G401 (cell line): Measurements from ENCODE around the gene CADPS2. TPM values are rescaled to one million over a fixed set of nuclear protein-coding genes. Genes with fewer than 3 reads are reported as not detected.

Experiments
- DNase-seq: peaks from one replicate; pipeline ENCODE4 v3.0.0-alpha.2; 2015; ENCODE audit warnings: low spot score
- in situ Hi-C: cut with HindIII; loops from 2 replicates; pipeline ENCODE4 v1.10.0; 2016; ENCODE audit warnings: low sequenced_read_pairs, mixed read lengths
- total RNA-seq: library from RNA; depleted of rRNA; stranded (reverse); fragments of >200 nt; shearing (Covaris generic); gene quantifications from 2 replicates; pipeline ENCODE4 v1.2.3, GENCODE V29; 2014

The CADPS2 gene
- total RNA-seq, 1 experiment from 2014 or later = 0.31 TPM

DNA sequence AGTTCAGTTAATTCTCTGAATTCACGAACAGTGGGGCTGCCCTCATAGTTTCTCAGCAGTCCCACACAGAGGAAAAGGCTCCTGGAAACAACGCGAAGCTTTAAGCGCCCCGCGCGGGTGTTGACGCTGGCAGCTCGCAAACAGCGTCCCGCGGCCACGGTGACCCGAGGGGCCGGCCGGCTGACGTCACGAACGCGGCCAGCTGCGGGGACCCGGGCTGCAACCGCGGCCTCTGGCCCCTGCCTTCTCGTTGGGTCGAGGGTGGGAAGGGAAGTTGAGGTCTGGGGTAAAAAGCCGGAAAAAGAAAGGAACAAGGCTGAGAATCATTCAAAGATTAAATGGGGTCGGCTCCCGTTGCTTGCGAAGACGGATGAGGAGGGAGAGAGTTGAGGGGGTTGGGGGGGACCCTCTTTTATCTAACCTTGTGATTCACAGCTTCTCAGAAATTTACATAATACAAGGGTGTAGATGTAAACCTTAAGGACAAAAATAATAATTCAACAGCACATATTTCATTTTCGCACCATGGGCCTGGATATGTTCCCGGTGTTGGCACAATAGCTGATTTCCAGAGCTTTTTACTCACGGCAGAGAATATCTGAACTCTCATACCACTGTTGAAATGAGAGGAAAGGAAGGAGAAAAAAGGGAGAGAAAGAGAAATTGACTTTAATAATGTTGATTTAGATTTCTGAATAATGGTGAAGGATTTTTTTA lies 574.4 kb downstream of the CADPS2 start:
- no peak for DNase-seq
- in situ Hi-C loops = no loop called here

DNA sequence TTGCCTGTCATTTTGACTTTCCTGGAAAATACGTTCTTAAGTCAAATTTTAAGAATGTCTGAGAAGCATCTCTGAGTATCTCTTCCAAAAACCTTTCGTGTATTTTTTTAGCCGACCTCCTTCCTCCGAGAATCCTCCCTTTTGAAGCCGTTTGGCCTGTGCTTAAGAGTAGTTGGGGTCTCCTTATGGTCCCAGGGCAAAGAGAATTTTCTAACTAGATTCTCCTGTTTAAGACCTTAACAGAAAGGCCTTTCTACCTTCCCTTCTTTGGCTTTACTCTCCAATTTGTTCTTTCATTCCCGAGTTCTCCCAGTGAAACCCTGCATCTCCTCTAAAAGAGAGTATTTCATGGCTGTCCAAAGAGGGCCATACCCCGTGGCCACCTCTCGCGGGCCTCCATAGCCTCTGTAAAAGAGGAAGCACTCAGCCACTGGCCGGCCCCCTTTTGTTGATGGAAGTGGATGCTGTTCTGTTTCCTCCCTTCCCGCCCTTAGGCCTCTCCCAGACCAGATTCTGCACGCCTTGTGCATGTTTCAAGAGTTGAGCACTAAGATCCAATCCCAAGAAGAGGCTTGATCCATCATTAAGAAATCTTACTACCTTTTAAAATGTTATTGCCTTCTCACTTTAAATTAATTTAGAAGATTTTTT lies 575.1 kb downstream of the CADPS2 start:
- no peak for DNase-seq

DNA sequence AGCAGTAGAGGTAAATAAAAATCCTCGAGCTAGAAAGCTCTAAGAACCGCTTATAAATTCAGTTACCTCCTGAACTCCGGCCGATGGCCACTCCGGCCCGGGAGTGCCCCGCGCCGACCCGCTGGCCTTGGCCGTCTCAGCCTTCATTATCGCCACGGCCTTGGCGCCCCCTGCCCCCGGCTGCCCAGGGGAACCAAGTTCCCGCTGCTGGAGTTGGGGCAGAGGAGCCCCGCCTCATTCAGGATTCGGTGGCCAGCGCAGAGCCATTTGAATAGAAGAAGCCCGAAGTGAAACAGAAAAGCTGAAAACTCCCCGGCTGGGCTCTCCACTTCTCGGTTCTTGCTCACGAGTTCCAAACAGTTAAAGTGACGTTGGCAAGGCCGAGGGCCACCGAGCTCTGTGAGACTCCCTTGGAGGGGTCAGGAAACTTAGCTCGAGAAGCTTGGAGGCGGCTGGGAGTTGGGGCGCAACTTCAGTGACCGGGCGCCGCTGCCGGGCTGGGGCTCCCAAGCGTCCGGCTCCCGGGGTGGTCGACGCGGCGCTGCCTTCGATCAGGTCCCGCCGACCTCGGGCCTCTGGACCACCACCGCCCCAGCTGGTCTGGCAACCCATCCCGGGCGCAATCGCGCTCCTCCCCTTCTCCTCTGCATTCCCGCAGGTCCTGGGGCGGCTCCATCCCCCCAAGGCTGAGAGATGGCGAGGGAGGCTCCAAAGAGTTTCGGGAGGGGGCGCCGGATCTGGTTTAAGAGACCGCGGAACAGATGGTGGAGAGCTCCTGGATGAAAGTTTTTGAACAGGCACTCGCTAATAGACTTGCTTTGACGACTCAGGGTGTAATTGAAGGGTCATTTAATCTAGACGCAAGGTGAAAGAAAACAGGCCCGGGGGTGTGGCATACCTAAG lies 575.9 kb downstream of the CADPS2 start:
- no peak for DNase-seq
- in situ Hi-C loops = no loop called here

More for the DNA sequence above, 575.1 kb downstream of the CADPS2 start:
- in situ Hi-C loops = no loop called here

DNA sequence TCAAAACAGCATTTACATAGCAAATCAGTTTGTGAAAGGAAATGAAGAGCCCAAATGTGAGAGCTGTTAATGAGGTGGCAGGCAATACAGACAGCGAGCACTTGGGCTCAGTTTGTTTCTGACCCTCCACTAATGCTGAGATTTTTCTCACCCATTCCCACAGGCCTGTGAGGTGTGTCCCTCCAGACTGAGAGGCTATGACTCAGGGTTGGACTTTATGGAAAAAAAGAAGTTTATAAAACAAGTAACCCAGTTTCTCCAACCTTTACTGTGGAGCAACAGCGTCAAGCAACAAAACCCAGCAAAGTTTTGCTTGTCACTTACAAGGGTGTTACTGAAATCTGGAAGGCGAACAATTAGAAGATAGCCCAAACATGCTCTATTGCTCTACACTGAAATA lies 576.8 kb downstream of the CADPS2 start:
- in situ Hi-C loops = no loop called here
- DNase-seq = no peak

DNA sequence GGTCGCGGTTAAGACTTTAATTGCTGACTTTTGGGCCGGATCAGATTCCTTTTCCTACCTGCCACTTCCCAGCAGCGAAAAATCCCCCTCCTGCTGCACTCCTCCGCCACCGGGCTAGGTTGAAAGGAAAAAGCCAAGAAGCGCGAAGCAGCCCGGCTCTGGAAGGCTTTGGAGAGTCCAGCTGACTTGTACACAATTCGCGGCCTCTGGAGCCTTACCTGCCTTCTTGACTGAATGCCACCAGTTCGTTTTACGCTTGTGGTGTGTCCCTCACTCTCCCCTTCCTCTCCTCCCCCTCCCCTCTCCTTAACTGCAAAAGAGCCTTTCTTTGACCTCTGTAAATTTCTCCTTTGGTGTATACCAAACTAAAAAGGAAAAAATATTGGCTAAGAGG lies 579.0 kb downstream of the CADPS2 start:
- in situ Hi-C loops = no loop called here
- DNase-seq = no peak

DNA sequence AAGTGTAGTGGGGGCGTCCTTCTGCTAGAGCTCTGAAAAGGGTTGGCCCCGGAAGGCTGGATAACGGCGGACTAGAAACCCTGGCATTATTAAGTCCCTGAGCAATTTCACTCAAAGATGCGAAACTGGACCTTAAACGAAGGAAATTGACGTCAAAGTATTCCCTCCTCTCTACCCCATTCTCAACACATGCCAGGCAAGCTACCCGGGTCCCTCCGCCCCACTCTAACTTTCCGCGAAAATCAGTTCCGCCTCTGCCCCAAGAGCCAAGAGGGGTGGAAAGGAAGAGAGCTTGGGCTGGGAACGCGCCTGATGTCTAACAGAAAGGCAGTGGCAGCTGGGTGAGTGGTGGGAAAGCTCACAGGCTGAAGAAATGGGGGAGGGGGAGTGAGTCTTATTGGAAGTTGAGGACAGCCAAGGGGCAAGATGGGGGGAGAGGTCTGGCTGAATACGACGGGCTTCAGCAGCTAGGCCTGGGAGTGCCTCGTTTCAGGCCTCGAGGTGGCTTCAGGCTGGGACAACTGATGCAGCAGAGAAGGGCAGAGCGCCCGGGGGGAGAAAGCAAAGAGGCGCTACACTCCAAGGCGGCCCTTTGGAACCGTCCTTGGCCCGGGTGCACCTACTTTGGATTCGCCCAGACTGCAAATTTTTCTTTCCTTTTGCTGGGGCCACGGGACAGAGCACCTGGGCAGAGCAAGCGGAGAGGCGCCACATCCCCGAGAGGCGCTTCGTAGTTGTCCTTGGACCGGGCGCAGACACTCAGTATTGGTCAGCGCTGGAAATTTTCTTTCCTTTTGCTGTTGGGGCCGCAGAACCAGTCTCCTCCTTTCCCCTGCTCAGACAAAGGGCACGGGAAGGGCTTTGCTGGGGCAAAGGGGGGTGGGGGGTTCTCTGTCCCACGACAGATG lies 579.7 kb downstream of the CADPS2 start:
- in situ Hi-C loops = no loop called here
- no peak for DNase-seq

- in situ Hi-C loops = no loop called here
- peak; percentile 49 for DNase-seq
Observed at GRCh38 chr7:122305475-122306319, 580.6 kb downstream of the CADPS2 start.

GRCh38 chr7:122304996-122305421 lies 581.3 kb downstream of the CADPS2 start:
- no peak for DNase-seq
- in situ Hi-C loops = no loop called here

GRCh38 chr7:122304319-122304975 lies 581.8 kb downstream of the CADPS2 start, which contains the start of gene FEZF1:
Gene FEZF1 (minus strand): TSS chr7:122304750. CDS start chr7:122304437, 313 bp downstream.
- DNase-seq = no peak
- in situ Hi-C loops = no loop called here

GRCh38 chr7:122303531-122304318 lies 582.5 kb downstream of the CADPS2 start:
- no peak for DNase-seq
- in situ Hi-C loops = no loop called here

DNA sequence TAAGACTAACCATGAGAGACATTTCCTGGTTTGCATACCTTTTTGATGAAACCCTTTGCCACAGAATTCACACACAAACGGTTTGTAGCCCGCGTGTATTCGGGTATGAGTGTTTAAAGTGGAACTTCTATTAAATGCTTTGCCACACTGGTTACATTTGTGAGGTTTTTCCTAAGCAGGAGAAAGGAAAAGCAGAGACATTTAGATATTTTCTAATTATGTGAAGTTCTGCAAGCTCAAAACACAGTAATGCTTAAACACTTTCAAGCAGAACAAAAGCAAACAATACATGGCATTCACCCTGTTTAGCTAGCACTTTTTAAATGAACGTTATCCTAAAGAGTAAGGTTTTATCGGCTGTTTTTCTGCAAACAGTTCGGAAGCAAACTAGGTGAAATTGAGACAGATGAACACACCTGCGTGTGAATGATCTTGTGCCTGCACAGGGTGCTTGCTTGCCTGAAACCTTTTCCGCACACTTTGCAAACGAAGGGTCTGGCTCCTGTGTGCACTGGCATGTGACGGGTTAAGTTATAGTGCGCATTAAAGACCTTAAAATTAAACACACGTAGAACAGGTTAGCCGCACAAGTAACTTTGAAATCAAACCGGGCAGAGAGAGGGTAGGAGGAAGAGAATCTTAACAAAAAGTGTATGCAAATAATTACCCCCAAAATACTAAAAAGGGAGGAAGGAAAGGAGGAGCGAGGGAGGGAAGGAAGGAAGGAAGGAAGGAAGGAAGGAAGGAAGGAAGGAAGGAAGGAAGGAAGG lies 583.3 kb downstream of the CADPS2 start:
- no peak for DNase-seq
- in situ Hi-C loops = no loop called here

GRCh38 chr7:122301858-122302760 lies 584.2 kb downstream of the CADPS2 start:
- no peak for DNase-seq
- in situ Hi-C loops = no loop called here

GRCh38 chr7:122300956-122301833 lies 585.1 kb downstream of the CADPS2 start:
- in situ Hi-C loops = no loop called here
- DNase-seq = no peak

GRCh38 chr7:122300211-122300932 lies 585.9 kb downstream of the CADPS2 start:
- DNase-seq = no peak
- in situ Hi-C loops = no loop called here
